Tibial nerve (tissue), 3 donors: ENCODE data around the gene BRINP2.

ENCODE experiments used
- POLR2A ChIP-seq, 2 donors: fragments of 450-650 bp; IDR thresholded peaks; one replicate each; pipeline ENCODE4 v1.6.1; 2017; ENCODE audit warnings: antibody characterized with exemption in 2 of 2, mild to moderate bottlenecking in 2 of 2, moderate library complexity in 2 of 2
- TF ChIP-seq, protein P1 (sequence below), 5 experiments: fragments of 200-600 bp in 3 of 5; fragments of 450-650 bp in 2 of 5; sonication (generic) in 3 of 5; IDR thresholded peaks; one replicate each; pipeline ENCODE4 v1.5.1; 2016 to 2019; ENCODE audit warnings: antibody characterized with exemption in 5 of 5, mild to moderate bottlenecking in 3 of 5, moderate library complexity in 2 of 5

DNA sequence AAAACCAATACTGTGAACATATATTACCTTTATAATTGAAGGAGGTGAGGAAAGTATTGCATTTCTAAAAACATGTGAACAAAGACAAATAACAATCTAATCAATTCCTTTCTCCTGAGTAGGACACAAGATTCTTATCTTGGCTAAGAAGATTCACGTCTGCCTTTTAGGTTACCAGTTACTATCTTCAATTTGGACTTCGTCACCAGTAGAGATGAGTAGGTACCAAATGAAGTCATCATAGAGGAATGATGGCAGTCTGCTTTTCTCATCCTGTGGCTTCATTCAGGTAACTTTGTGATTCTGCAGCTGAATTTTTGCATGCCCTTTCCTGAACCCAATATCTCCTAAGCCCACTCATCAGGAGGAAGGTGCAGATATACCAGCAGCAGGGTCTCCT is 38.6 kb upstream of the BRINP2 start:
- TF ChIP-seq POLR2A (IDR thresholded peaks at IDR 0.05): no peak
- TF ChIP-seq, protein P1, sequence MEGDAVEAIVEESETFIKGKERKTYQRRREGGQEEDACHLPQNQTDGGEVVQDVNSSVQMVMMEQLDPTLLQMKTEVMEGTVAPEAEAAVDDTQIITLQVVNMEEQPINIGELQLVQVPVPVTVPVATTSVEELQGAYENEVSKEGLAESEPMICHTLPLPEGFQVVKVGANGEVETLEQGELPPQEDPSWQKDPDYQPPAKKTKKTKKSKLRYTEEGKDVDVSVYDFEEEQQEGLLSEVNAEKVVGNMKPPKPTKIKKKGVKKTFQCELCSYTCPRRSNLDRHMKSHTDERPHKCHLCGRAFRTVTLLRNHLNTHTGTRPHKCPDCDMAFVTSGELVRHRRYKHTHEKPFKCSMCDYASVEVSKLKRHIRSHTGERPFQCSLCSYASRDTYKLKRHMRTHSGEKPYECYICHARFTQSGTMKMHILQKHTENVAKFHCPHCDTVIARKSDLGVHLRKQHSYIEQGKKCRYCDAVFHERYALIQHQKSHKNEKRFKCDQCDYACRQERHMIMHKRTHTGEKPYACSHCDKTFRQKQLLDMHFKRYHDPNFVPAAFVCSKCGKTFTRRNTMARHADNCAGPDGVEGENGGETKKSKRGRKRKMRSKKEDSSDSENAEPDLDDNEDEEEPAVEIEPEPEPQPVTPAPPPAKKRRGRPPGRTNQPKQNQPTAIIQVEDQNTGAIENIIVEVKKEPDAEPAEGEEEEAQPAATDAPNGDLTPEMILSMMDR (IDR thresholded peaks at IDR 0.05): no peak
